GM18519 (cell line): ENCODE data around the gene CARHSP1.
"Not testable (repeated sequence)": the region's sequence is repeated elsewhere in the genome, so short reads cannot be mapped to it uniquely, and the experiment has no call there.

ENCODE experiments used
- ATAC-seq: cut with Tn5 transposase; IDR thresholded peaks from one replicate; pipeline ENCODE4 v1.9.1; 2021; ENCODE audit warnings: mild to moderate bottlenecking, moderate library complexity; ENCODE audit not compliant: unreplicated experiment, low FRiP score

The CARHSP1 gene

DNA sequence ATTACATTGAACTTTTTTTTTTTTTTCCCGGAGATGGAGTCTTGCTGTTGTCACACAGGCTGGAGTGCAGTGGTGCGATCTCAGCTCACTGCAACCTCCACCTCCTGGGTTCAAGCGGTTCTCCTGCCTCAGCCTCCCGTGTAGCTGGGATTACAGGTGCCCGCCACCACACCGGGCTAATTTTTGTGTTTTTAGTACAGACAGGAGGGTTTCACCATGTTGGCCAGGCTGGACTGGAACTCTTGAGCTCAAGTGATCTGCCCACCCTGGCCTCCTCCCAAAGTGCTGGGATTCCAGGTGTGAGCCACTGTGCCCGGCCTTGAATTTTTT, 5.0 kb upstream of the CARHSP1 start:
- ATAC-seq = not testable (repeated sequence)

DNA sequence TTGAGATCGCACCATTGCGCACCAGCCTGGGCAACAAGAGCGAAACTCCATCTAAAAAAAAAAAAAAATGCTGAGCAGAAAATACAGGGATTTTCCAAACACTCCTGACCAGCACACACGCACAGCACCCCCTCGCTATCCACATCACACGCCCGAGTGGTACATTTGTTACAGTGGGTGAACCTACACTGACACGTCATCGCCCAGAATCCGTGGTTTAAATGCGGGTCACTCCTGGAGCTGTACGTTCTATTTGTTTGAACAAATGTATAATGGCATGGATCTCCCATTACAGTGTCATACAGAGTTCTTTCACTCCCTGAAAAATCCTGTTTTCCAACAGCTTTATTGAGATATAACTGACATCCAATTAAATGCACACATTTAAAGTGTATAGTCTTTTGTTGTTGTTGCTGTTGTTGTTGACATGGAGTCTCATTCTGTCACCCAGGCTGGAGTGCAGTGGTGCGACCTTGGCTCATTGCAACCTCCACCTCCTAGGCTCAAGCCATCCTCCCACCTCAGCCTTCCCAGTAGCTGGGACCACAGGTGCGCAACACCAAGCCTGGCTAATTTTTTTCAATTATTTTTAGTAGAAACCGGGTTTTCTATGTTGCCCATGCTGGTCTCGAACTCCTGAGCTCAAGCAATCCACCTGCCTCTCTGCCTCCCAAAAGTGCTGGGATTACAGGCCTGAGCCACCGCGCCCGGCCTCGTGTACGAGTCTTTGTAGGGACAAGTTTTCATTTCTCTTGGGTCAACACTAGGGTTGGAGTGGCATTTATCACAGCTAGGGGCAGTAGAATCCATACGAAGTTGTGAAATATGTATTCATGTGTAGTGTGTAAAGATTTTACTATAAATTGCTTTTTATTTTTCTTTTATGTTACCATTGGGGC, 4.4 kb upstream of the CARHSP1 start:
- ATAC-seq = no peak

DNA sequence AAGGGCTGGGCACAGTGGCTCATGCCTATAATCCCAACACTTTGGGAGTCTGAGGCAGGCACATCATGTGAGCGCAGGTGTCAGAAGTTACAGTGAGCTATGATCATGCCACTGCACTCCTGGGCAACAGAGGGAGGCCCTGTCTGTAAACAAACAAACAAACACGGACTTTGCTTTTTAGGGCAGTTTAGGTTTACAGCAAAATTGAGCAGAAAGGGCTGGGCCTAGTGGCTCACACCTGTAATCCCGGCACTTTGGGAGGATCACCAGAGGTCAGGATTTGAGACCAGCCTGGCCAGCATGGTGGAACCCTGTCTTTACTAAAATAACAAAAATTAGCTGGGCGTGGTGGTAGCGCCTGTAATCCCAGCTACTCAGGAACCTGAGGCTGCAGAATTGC, 3.3 kb upstream of the CARHSP1 start:
- ATAC-seq = no peak

DNA sequence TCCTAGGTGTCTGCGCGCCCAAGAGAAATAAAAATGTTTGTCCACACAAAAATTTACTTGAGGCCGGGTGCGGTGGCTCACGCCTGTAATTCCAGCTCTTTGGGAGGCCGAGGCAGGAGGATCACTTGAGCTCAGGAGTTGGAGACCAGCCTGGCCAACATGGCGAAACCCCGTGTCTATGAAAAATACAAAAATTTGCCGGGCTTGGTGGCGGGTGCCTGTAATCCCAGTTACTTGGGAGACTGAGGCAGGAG, 1.1 kb upstream of the CARHSP1 start:
- not testable (repeated sequence) for ATAC-seq

DNA sequence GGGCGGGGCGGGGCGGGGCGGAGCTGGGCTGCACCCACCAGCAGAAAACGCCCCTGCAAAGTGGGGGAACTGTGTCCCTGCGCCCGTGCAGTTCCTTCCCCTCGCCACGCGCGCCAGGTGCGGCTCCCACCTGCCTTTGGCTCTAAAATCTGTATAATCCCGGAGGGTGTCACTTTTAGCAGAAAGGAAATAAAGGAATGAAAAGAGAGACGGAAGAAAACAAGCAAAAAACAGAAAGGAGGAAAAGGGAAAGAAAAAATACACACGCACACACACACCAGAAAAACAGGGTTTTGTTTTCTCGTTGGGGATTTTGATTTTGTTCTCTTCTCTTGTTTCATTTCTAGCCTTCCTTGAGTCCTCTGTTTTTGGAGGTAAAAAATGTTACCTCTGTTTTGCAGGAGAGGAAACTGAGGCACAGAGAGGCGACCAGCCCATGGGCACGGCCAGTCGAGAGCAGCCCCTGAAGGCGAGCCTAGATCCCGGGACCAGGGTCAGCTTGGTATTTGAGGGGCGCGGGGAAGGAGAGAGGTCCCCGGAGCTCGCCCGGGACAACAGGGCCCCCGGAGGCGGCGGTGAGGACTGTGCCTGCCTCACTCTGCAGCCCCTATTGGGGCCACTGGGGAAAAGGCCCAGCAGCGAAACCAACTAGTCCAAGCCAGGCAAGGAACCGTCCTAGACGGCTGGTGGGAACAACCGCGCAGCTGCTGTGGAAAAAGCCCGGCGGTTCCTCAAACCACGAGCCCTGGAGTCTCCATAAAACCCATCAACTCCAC, 594 bp upstream of the CARHSP1 start:
- no peak for ATAC-seq

DNA sequence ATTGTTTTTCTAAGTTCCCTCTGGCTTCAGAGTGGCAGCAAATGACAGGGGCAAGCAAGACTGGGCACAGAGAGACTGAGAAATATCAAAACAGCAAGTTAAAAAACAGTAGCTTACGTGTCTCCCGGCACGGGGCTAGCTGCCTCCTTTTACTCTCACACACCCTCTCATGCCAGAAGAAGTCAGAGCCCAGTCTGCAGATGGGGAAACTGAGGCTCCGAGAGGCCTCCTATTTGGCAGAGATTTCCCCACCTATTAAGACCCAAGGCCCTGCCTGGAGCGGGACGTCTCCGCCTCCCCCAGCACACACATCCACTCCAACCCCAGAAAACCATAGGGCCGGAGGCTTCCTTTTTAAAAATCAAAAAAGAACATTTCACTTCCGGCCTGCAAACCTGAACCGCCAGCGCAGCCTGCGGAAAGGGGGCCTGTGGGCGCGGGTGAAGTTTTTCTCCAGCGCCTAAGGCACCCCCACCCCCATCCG, 832 bp downstream of the CARHSP1 start:
- no peak for ATAC-seq

DNA sequence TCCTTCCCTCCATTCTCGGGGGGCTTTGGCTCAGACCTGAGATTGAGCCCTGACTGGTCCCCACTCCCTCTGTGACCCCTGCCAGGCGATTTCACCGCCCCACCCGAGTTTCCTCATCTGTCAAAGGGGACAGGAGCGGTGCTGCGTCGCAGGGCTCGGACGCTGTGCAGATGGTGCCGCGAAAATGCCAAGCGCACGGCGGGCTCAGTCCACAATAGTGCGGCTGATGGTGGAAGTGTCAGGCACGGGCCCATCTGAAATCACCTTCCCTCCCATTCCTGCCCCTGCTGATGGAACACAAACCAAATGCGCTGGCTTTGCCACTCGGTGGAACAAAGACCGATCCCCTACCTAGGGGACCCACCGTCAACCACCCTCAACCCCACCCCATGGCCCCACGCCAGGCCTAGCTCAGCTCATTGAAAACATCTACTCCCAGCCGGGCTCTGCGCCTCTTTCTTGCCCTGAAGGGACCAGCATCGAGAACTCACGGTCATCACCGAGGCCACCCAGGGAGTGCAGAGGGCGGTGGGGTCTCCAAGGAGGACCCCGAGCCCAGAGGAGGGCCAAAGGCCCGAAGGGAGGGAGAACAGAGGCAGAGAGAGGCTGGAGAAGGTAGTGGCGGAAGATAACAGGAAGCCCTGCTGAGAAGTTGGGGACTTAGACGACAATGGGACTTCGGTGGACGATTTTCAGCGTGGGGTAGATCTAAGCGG, 1.4 kb downstream of the CARHSP1 start:
- no peak for ATAC-seq

DNA sequence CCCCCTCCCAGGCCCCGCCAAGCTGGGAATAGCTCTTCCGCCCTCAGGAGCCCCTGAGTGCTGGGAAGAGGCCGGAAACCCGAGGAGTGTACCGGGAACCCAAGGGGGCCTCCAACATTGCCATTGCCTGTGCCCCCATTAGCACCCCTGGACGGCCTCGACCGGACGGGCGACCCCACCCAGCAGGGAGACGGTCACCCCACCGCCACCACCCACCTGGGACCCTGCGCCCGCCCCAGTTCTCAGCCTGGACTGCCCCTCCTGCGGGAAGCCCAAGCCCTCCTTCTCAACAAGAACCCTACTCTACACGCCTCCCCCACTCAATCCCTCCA, 2.0 kb downstream of the CARHSP1 start:
- no peak for ATAC-seq

DNA sequence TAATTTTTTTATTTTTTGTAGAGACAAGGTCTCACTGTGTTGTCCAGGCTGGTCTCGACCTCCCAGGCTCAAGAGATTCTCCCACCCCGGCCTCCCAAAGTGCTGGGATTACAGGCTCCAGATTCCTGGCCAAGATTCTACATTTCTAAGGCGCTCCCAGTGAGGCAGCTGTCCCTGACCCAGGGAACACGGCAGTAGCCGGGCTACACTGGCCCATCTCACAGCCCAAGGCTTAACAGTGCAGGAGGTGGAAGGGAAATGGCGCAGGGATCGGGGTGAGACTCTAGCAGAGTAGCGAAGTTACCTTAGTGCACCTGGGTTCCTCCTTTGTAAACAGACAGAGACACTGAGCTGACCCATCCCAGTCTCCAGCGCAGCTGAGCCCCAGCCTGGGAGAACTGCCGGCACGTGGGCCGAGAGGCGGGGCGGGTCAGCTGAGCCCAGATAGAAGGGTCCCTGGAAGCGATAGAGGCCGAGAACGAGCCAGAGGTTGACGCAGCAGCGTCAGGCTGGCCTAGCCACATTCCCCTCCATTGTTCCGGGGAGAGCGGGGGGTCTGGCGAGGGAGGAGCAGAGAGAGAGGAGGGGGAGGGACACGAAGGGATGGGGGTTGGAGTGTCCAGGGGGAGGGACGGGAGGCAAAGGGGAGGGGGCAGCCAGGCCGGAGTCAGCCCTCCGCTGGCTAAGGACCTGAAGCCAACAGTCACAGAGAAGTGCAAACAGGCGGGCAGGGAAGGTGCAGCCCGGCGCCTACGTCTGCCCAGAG, 2.5 kb downstream of the CARHSP1 start:
- no peak for ATAC-seq

DNA sequence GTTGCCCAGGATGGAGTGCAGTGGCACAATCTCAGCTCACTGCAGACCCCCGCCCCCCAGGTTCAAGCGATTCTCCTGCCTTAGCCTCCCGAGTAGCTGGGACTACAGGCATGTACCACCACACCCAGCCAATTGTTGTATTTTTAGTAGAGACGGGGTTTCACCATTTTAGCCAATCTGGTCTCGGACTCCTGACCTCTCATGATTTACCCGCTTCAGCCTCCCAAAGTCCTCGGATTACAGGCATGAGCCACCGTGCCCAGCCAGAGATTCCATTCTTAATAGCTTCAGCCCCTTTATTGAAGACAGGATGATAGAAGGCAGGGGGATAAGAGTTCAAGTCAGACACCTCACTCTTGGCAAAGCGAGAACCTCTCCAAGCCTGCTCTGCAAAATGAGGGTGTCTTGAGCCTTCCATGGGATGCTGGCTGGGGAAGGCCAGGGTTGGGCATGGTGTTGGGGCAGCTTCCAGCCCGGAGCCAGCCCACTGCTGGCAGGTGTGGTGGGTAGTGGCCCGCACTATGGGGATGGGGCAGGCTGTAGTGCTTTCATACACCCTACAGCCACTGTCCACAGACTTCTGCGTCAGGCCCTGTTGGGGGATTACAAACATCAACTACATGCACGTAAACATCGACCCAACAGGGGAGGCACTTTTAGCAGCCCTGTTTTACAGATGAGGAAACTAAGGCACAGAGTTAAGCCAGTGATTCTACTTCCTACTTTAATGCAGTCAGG, 3.5 kb downstream of the CARHSP1 start:
- no peak for ATAC-seq

DNA sequence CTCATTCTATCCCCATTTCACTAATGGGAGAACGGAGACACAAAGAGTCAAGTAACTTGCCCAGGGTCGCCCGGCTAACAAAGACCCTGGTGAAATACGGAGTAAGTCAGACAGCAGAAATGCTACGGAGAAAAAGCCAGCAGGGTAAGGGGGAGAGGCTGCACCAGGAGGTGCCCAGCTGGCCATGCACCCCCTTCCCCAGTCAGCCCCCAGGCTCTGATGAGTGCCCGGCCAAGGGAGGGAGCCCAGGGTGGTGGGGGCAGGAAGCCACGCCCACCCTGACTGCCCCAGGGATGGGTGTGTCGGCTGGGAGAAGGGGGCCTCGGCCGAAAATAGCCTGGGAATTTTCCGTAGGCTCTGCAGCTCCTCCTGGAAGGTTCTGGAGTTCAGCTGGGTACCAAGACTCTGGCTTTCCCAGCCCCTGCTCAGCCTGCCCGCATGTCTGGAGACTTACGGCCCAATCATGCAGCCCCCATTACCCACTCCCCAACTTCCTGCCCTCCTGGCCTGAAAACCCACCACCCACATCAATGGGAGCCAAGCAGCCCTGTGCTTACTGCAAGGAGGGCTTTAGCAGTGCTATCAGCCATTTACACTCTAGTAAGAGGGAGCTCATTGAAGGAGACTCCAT, 4.2 kb downstream of the CARHSP1 start:
- no peak for ATAC-seq

DNA sequence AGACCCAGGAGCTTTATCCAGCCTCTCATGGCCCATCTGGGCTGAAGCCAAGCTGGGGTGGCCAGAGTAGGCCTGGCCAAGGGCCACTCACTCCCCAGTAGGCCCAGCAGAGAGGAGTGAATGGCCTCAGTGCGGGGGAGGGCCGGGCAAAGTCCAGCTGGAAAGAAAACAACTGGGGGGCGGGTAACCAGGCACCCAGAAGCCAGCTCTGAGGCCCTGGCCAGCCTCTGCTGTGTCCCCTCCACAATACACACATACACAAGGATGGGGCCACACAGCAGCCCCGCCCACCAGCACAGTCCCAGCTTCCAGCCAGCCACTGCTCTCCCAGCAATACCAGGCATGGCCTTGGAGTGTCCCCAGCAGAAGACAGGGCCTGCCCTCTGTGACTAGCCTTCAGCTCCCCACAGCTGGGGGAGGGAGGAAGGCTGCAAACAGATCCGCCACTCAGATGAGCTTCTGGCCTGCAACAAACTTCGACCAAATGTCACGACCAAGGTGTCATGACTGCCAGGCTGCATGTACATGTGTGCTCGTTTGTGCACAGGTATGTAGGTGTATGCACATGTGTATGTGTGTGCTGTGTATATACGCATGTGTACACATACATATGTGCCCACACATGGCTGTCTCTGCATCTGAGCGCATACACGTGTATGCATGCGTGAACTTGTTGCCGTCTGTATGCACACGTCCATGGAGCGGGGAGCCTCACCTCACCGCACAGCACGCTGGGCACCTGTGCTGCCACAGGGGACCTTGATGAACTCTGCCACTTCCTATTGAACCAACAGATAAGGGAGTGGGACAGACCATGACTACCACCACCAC, 5.0 kb downstream of the CARHSP1 start:
- ATAC-seq = no peak

DNA sequence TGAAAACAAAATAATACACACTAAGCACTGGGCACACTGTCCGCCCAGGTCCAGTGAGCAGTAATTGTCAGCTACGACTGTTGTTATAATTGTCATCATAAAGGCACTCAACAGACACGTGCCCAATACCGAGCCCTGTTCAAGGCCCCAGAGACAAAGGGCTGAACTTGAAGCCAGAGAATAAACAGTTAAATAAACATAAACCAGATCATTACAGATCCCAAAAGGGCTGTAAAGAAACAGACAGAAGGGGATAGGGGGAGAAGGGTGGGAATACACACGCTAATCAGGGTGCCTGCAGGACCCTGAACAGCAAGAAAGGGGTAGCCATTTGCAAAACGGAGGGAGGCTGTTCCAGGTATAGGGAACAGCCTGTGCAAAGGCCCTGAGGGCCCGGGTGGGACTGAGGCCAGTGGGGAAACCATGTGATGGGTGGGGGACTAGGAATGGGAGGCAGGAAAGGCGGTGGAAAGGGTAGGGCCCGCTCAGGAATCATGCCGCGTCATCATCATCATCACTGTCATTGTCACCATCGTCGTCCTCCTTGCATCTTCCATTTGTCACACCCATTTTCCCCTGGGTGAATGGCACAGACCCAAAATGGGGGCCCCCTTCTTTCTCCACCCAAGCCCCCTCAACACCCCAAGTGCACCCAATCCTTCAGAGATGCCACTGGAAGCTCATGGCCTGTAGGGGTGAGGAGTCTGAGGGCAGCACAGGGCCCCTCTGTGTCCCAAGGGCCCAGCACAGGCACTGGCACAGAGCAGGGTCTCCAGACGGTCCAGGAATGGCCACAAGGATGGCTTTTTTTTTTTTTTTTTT, 6.3 kb downstream of the CARHSP1 start:
- ATAC-seq = no peak

DNA sequence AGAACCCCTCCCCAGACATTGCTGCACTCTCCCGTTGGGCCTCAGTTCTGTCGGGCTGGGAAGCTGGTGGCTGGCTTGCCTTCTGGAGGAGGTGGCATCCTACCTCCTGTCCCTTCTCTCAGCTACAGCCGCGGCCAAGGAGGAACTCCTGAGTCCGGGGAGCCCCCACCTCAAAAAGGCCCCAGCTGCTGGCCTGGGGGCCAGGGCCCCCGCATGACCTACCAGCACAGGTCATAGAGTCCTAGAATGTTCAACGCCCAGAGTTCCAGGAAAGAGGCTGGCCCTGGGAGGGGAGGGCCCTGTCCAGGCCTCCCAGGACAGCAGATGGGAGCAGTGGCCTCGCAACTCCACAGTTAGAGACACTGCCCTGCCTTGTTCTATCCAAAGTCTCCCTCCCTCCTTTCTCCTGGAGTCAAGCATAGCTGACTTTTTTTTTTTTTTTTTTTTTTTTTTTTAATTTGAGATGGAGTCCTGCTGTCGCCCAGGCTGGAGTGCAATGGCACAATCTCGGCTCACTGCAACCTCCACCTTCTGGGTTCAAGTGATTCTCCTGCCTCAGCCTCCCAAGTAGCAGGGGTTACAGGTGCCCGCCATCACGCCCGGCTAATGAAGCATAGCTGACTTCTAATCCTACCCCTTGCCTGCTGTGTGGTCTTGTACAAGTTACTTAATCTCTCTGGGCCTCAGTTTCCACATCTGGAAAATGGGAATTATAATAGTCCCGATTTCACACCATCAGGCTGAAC, 7.1 kb downstream of the CARHSP1 start:
- no peak for ATAC-seq

DNA sequence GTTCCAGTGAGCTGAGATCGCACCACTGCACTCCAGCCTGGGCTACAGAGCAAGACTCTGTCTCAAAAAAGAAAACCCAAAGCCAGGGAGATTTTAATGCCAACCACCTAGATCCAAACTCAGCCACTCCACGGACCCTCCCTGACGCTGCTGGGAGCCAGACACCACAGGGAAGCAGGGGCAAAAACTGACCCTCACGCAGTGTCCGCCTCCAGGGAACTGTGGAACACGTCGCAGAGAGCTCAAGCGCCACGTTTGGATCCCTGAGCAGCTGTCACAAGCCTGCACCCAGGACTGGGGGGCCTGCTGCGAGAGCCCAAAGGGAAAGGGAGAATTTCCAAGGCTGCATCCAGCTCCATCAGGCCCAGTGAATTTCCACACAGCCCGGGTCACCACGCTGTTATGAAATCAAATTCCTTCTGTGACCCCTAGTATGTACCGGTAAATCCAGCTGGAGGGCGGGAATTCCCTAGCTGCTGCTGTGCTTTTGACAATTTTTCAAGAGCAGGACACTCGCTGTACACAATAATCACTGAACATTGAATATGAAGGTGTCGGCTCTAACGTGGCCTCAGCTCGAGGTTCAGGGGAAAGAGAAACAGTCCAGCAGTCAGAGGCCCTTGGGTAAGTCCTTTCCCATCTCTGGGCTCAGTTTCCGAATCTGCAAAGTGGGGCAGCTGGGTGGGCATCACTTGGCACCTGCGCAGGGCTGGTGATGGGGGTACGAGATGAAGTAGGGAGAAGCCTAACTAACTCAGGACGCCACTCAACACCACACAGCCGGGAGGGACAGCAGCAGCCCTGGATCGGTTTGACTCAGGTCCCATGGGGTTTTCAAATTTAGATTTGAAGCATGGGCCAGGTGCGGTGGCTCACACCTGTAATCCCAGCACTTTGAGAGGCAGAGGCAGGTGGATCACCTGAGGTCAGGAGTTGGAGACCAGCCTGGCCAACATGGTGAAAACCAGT, 8.6 kb downstream of the CARHSP1 start:
- no peak for ATAC-seq
